CD4-positive, alpha-beta T cell treated with Interleukin-1 beta for 1 hour (primary cell): ENCODE data around the gene NUCB1.

ENCODE experiments used
- DNase-seq, 2 donors: peaks; one replicate each; pipeline ENCODE4 v3.0.0-alpha.2; 2020 to 2022

Gene NUCB1

GRCh38 chr19:48935864-48936263 is 35.8 kb downstream of the NUCB1 start:
- no peak for DNase-seq

- DNase-seq, result no peak
Measured at GRCh38 chr19:48938256-48938655, 38.1 kb downstream of the NUCB1 start.

GRCh38 chr19:48940902-48941301 is 40.8 kb downstream of the NUCB1 start:
- DNase-seq, result no peak

- no peak for DNase-seq
Measured at GRCh38 chr19:48943081-48943480, 43.0 kb downstream of the NUCB1 start.

- no peak for DNase-seq
Measured at GRCh38 chr19:48945415-48945814, 45.3 kb downstream of the NUCB1 start.

- no peak for DNase-seq
Measured at GRCh38 chr19:48945817-48946216, 45.7 kb downstream of the NUCB1 start.

GRCh38 chr19:48946463-48947257 is 46.5 kb downstream of the NUCB1 start:
- DNase-seq, result no peak

GRCh38 chr19:48947258-48947542 is 47.1 kb downstream of the NUCB1 start:
- DNase-seq, result no peak

- no peak for DNase-seq
Measured at GRCh38 chr19:48950159-48950558, 50.0 kb downstream of the NUCB1 start.

- DNase-seq, result no peak
Measured at GRCh38 chr19:48950830-48951519, 50.9 kb downstream of the NUCB1 start.

GRCh38 chr19:48953141-48953540 is 53.0 kb downstream of the NUCB1 start:
- DNase-seq, result no peak

GRCh38 chr19:48953990-48954594 is 54.0 kb downstream of the NUCB1 start:
- DNase-seq, result no peak

- peak; percentile 87 to 88 for DNase-seq
Measured at GRCh38 chr19:48954595-48955307, 54.6 kb downstream of the NUCB1 start, which contains the start of gene BAX. Gene BAX, plus strand, starts transcription at chr19:48954875. Its CDS starts 54 bp downstream, at chr19:48954929.

GRCh38 chr19:48955308-48955958 is 55.3 kb downstream of the NUCB1 start:
- no peak for DNase-seq

GRCh38 chr19:48958006-48958405 is 57.9 kb downstream of the NUCB1 start:
- DNase-seq, result no peak

GRCh38 chr19:48959341-48960239 is 59.5 kb downstream of the NUCB1 start:
- DNase-seq, result peak in 1 of 2 donors; percentile 32

- DNase-seq, result no peak
Measured at GRCh38 chr19:48961051-48961649, 61.0 kb downstream of the NUCB1 start.

GRCh38 chr19:48961673-48962028 is 61.5 kb downstream of the NUCB1 start:
- DNase-seq, result no peak

GRCh38 chr19:48962029-48962848 is 62.1 kb downstream of the NUCB1 start:
- DNase-seq, result peak; percentile 53 to 76

- no peak for DNase-seq
Measured at GRCh38 chr19:48962849-48963165, 62.7 kb downstream of the NUCB1 start.
